Mesendoderm (in vitro differentiated cells): ENCODE data around the gene COL28A1.

Experiments used
- DNase-seq: peaks from one replicate; pipeline ENCODE4 v3.0.0; 2013
- H2AK5ac ChIP-seq: 2 replicates; pipeline ENCODE4 v1.6.1; 2013; ENCODE audit warnings: low read length, inconsistent platforms
- H2BK120ac ChIP-seq: 2 replicates; pipeline ENCODE4 v1.6.1; 2013; ENCODE audit warnings: low read depth, mild to moderate bottlenecking, low read length, moderate library complexity, mixed read lengths
- H2BK15ac ChIP-seq: replicated peaks from 2 replicates; pipeline ENCODE4 v1.6.1; 2013; ENCODE audit warnings: low read depth, mild to moderate bottlenecking, moderate library complexity
- H2BK5ac ChIP-seq: 2 replicates; pipeline ENCODE4 v1.6.1; 2013; ENCODE audit warnings: low read length, inconsistent platforms
- H3K18ac ChIP-seq: 2 replicates; pipeline ENCODE4 v1.6.1; 2013; ENCODE audit warnings: mild to moderate bottlenecking, low read length, mixed read lengths
- H3K23ac ChIP-seq: one replicate; pipeline ENCODE4 v1.6.1; 2013; ENCODE audit warnings: low read length
- H3K27ac ChIP-seq: 2 replicates; pipeline ENCODE4 v1.5.1; 2013; ENCODE audit warnings: low read depth, mild to moderate bottlenecking, inconsistent platforms, low read length, moderate library complexity
- H3K27me3 ChIP-seq: 2 replicates; pipeline ENCODE4 v1.6.1; 2013; ENCODE audit warnings: low read length, control low read depth, mild to moderate bottlenecking, inconsistent platforms; ENCODE audit not compliant: insufficient read depth, poor library complexity
- H3K36me3 ChIP-seq: 2 replicates; pipeline ENCODE4 v1.6.1; 2013; ENCODE audit warnings: low read length, inconsistent platforms; ENCODE audit not compliant: control insufficient read depth, insufficient read depth
- H3K4ac ChIP-seq: one replicate; pipeline ENCODE4 v1.6.1; 2013; ENCODE audit warnings: low read depth, mild to moderate bottlenecking, low read length, moderate library complexity
- H3K4me1 ChIP-seq: 2 replicates; pipeline ENCODE4 v1.6.1; 2013; ENCODE audit warnings: low read depth, low read length, inconsistent platforms; ENCODE audit not compliant: control insufficient read depth
- H3K4me2 ChIP-seq: 2 replicates; pipeline ENCODE4 v1.6.1; 2013; ENCODE audit warnings: low read length
- H3K4me3 ChIP-seq: 2 replicates; pipeline ENCODE4 v1.5.1; 2013; ENCODE audit warnings: mild to moderate bottlenecking, low read length
- H3K56ac ChIP-seq: one replicate; pipeline ENCODE4 v1.6.1; 2013; ENCODE audit warnings: low read length
- H3K79me1 ChIP-seq: 2 replicates; pipeline ENCODE4 v1.6.1; 2013; ENCODE audit warnings: low read length, inconsistent platforms
- H3K79me2 ChIP-seq: 2 replicates; pipeline ENCODE4 v1.6.1; 2013; ENCODE audit warnings: mild to moderate bottlenecking, low read length; ENCODE audit not compliant: control insufficient read depth, insufficient read depth
- H3K9ac ChIP-seq: 2 replicates; pipeline ENCODE4 v1.6.1; 2013; ENCODE audit warnings: low read length, inconsistent platforms
- H4K5ac ChIP-seq: one replicate; pipeline ENCODE4 v1.6.1; 2013; ENCODE audit warnings: low read length
- H4K8ac ChIP-seq: one replicate; pipeline ENCODE4 v1.6.1; 2013; ENCODE audit warnings: low read depth, mild to moderate bottlenecking, control low read depth, low read length, moderate library complexity
- WGBS: extraction: QIAGEN DNeasy Blood & Tissue Kit; methylation state at CpG from one replicate; pipeline ENCODE4 v1.1.7; 2013; ENCODE audit warnings: low lambda C conversion rate, missing lambda C conversion rate; ENCODE audit not compliant: insufficient coverage; ENCODE audit errors: extremely low coverage; 5-methylcytosine and 5-hydroxymethylcytosine counted together

The COL28A1 gene

DNA sequence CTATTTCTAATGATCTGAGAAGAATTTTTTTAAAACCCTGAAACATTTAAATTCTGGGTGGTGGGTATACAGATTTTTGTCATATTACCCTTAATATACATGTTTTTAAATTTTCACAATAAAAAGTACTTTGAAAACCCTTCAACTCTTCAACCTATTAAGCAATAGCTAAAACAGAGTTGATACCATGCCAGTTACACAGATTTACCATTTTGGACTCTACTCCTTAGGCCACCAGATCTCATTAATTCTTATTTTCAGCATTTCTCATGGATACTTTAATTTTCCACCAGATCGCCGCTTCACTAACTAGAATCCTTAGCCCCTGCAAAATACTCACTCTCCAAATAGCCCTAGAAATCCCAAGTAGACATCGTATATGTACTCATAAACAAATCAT is 12.7 kb upstream of the COL28A1 start:
- no peak overlapping the region for H3K27ac ChIP-seq
- H3K9ac ChIP-seq = no peak overlapping the region
- no peak overlapping the region for H3K4me2 ChIP-seq
- no peak overlapping the region for H2AK5ac ChIP-seq
- H2BK120ac ChIP-seq = no peak overlapping the region
- no peaks in the 10 kb centered on the region for H3K36me3 ChIP-seq
- H3K27me3 ChIP-seq = no peaks in the 10 kb centered on the region
- no peak for DNase-seq
- no peak overlapping the region for H2BK15ac ChIP-seq
- no peak overlapping the region for H3K56ac ChIP-seq
- no peak overlapping the region for H3K18ac ChIP-seq
- H3K23ac ChIP-seq = no peak overlapping the region
- H3K4me1 ChIP-seq = no peaks in the 10 kb centered on the region
- no CpG with 5 or more reads among the region's 3 CpGs for WGBS
- no peak overlapping the region for H2BK5ac ChIP-seq
- no peaks in the 10 kb centered on the region for H3K79me2 ChIP-seq
- no peak overlapping the region for H4K5ac ChIP-seq
- H3K4ac ChIP-seq = no peak overlapping the region
- H4K8ac ChIP-seq = no peak overlapping the region
- H3K79me1 ChIP-seq = no peaks in the 10 kb centered on the region
- no peak overlapping the region for H3K4me3 ChIP-seq

GRCh38 chr7:7542251-7542835 is 6.7 kb upstream of the COL28A1 start:
- Histone ChIP-seq H3K4me1 (no peaks in the 10 kb centered on the region), H4K8ac (no peak overlapping the region), H3K4me3 (no peak overlapping the region), H3K23ac (no peak overlapping the region), H4K5ac (no peak overlapping the region), H3K4ac (no peak overlapping the region), H3K4me2 (no peak overlapping the region), H3K56ac (no peak overlapping the region), H2AK5ac (no peak overlapping the region), H3K36me3 (no peaks in the 10 kb centered on the region), H3K9ac (no peak overlapping the region), H3K27ac (no peak overlapping the region), H3K79me2 (no peaks in the 10 kb centered on the region), H2BK5ac (no peak overlapping the region), H2BK120ac (no peak overlapping the region), H3K27me3 (no peaks in the 10 kb centered on the region), H2BK15ac (no peak overlapping the region), H3K18ac (no peak overlapping the region), H3K79me1 (no peaks in the 10 kb centered on the region)
- 100% methylated on average over 1 of the region's 4 CpGs for WGBS
- no peak for DNase-seq

DNA sequence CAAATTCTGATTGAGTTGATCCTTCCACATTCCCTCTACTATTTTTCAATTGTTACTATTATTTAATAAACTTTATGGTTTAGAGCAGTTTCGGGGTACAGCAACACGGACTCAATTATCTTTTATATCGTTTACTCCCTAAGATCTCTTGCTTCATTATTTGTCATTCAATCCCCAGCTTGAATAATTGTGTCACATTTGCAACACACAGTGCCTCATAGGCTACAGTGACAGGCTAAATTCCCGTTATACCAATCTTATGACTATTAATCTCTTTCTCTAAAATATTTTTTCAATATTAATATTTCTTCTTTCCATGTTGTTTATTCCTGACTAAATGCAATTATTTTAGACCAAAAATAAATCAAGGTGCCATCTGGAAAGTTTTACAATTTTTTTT is 4.0 kb upstream of the COL28A1 start:
- 100% methylated on average over 1 of the region's 4 CpGs for WGBS
- H3K79me2 ChIP-seq = no peaks in the 10 kb centered on the region
- no peak overlapping the region for H2BK5ac ChIP-seq
- no peak for DNase-seq
- H4K8ac ChIP-seq = no peak overlapping the region
- H3K27me3 ChIP-seq = no peaks in the 10 kb centered on the region
- no peaks in the 10 kb centered on the region for H3K4me1 ChIP-seq
- H3K4me3 ChIP-seq = no peak overlapping the region
- H3K9ac ChIP-seq = no peak overlapping the region
- no peaks in the 10 kb centered on the region for H3K36me3 ChIP-seq
- no peak overlapping the region for H3K56ac ChIP-seq
- H2BK120ac ChIP-seq = no peak overlapping the region
- no peak overlapping the region for H3K23ac ChIP-seq
- no peak overlapping the region for H3K4me2 ChIP-seq
- no peak overlapping the region for H3K18ac ChIP-seq
- no peak overlapping the region for H2BK15ac ChIP-seq
- no peak overlapping the region for H4K5ac ChIP-seq
- no peak overlapping the region for H2AK5ac ChIP-seq
- no peak overlapping the region for H3K4ac ChIP-seq
- no peaks in the 10 kb centered on the region for H3K79me1 ChIP-seq
- H3K27ac ChIP-seq = no peak overlapping the region

GRCh38 chr7:7539152-7539551 is 3.5 kb upstream of the COL28A1 start:
- Histone ChIP-seq H3K36me3 (no peaks in the 10 kb centered on the region), H3K23ac (no peak overlapping the region), H3K9ac (no peak overlapping the region), H3K4me1 (no peaks in the 10 kb centered on the region), H3K18ac (no peak overlapping the region), H3K56ac (no peak overlapping the region), H3K4me3 (no peak overlapping the region), H4K5ac (no peak overlapping the region), H3K4ac (no peak overlapping the region), H4K8ac (no peak overlapping the region), H3K27me3 (no peaks in the 10 kb centered on the region), H2AK5ac (no peak overlapping the region), H3K79me1 (no peaks in the 10 kb centered on the region), H2BK120ac (no peak overlapping the region), H2BK5ac (no peak overlapping the region), H3K79me2 (no peaks in the 10 kb centered on the region), H2BK15ac (no peak overlapping the region), H3K4me2 (no peak overlapping the region), H3K27ac (no peak overlapping the region)
- no CpG with 5 or more reads among the region's 4 CpGs for WGBS
- DNase-seq = peak; percentile 14

GRCh38 chr7:7537711-7538110 is 2.0 kb upstream of the COL28A1 start:
- Histone ChIP-seq H3K23ac (no peak overlapping the region), H4K8ac (no peak overlapping the region), H3K18ac (no peak overlapping the region), H3K4ac (no peak overlapping the region), H2BK15ac (no peak overlapping the region), H2AK5ac (no peak overlapping the region), H2BK120ac (no peak overlapping the region), H4K5ac (no peak overlapping the region), H3K4me2 (no peak overlapping the region), H3K79me2 (no peaks in the 10 kb centered on the region), H3K27ac (no peak overlapping the region), H3K27me3 (no peaks in the 10 kb centered on the region), H3K36me3 (no peaks in the 10 kb centered on the region), H3K4me3 (no peak overlapping the region), H3K4me1 (no peaks in the 10 kb centered on the region), H3K9ac (no peak overlapping the region), H3K79me1 (no peaks in the 10 kb centered on the region), H3K56ac (no peak overlapping the region), H2BK5ac (no peak overlapping the region)
- no peak for DNase-seq
- WGBS = no CpG with 5 or more reads among the region's 2 CpGs

- H3K27me3 ChIP-seq = no peaks in the 10 kb centered on the region
Observed at GRCh38 chr7:7536396-7537019, 835 bp upstream of the COL28A1 start.

More at GRCh38 chr7:7536396-7537019, 835 bp upstream of the COL28A1 start:
- no peaks in the 10 kb centered on the region for H3K4me1 ChIP-seq
- no peak overlapping the region for H3K9ac ChIP-seq
- no peak overlapping the region for H3K4me3 ChIP-seq
- no peak overlapping the region for H4K8ac ChIP-seq
- H3K79me1 ChIP-seq = no peaks in the 10 kb centered on the region
- DNase-seq = no peak
- no peaks in the 10 kb centered on the region for H3K79me2 ChIP-seq
- no peak overlapping the region for H3K4ac ChIP-seq
- no peak overlapping the region for H2BK15ac ChIP-seq
- no peak overlapping the region for H3K18ac ChIP-seq
- H2AK5ac ChIP-seq = no peak overlapping the region
- H3K36me3 ChIP-seq = no peaks in the 10 kb centered on the region
- H4K5ac ChIP-seq = no peak overlapping the region
- no peak overlapping the region for H3K23ac ChIP-seq
- H2BK120ac ChIP-seq = no peak overlapping the region
- no peak overlapping the region for H2BK5ac ChIP-seq
- no CpG with 5 or more reads among the region's 5 CpGs for WGBS
- H3K27ac ChIP-seq = no peak overlapping the region
- H3K4me2 ChIP-seq = no peak overlapping the region
- no peak overlapping the region for H3K56ac ChIP-seq
